NT2/D1 (cell line): ENCODE measurements around the gene CEBPZ.

Experiments used
- DNase-seq: peaks from one replicate; pipeline ENCODE4 v3.0.0-alpha.2; 2011; ENCODE audit warnings: low read depth, low spot score
- H3K27me3 ChIP-seq: 2 replicates; pipeline ENCODE4 v1.6.0; 2011; ENCODE audit warnings: mild to moderate bottlenecking; ENCODE audit not compliant: insufficient read length, insufficient read depth
- H3K36me3 ChIP-seq: 2 replicates; pipeline ENCODE4 v1.6.1; 2011; ENCODE audit warnings: mild to moderate bottlenecking, low read length, mixed read lengths; ENCODE audit not compliant: insufficient read depth, insufficient read length
- H3K4me1 ChIP-seq: 2 replicates; pipeline ENCODE4 v1.5.1; 2011; ENCODE audit not compliant: insufficient read depth, insufficient read length
- H3K4me3 ChIP-seq: 2 replicates; pipeline ENCODE4 v1.5.1; 2011; ENCODE audit warnings: low read depth; ENCODE audit not compliant: insufficient read length
- H3K9ac ChIP-seq: 2 replicates; pipeline ENCODE4 v1.6.0; 2011; ENCODE audit warnings: low read depth; ENCODE audit not compliant: insufficient read length
- H3K9me3 ChIP-seq: 2 replicates; pipeline ENCODE4 v1.5.1; 2011; ENCODE audit warnings: mild to moderate bottlenecking, low read length; ENCODE audit not compliant: insufficient read depth
- SUZ12 ChIP-seq: IDR thresholded peaks from 2 replicates; pipeline ENCODE4 v1.6.1; 2011; ENCODE audit not compliant: insufficient read length, insufficient read depth; ENCODE audit errors: extremely low read depth
- YY1 ChIP-seq: IDR thresholded peaks from 2 replicates; pipeline ENCODE4 v1.6.1; 2011; ENCODE audit not compliant: insufficient read length, insufficient read depth
- ZNF274 ChIP-seq: IDR thresholded peaks from 2 replicates; pipeline ENCODE4 v1.6.1; 2011; ENCODE audit warnings: mild to moderate bottlenecking, low read depth, low read length

Gene CEBPZ

DNA sequence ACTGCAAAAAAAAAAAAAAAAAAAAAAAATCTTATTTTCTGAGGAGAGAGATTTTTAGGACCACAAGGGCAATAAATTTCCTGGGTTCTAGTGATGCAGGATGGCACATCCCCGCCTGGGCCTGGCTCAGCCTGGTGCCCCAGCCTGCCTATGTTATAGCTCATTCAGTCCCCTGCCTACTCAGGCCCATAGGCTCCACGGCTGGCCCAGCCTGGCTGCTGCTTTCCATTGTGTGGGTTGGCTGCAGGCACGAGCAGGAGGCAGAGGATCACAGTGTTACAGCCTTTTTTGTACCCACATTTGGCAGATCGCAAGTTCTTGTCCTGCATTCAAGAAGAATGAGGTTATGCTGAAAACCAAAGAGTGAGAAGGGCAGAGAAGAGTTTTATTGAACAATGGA, 40.1 kb downstream of the CEBPZ start:
- Histone ChIP-seq H3K36me3 (no peaks in the 10 kb centered on the region), H3K4me1 (peaks cover 5% of the 10 kb centered on the region), H3K27me3 (no peaks in the 10 kb centered on the region), H3K4me3 (no peak overlapping the region), H3K9ac (no peak overlapping the region), H3K9me3 (no peaks in the 10 kb centered on the region)
- TF ChIP-seq ZNF274 (no peak), YY1 (no peak), SUZ12 (no peak)
- DNase-seq = no peak

DNA sequence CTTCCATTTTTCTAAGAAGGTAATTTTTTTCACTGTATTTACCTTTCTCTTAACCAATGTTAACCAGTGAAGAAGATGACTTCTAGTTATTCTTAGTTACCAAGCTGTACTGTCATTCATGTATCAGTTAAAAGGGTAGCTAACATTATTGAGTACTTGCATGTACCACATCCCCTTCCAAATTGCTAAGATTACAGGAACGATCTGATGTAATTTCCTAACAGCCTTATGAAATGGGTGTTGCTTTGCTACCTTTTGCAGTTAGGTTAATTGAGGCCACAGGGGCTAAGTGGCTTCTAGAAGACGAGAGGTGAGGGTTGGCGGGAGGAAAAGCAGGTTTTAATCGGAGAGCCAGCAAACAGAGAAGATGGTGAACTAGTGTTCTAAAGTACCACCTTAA, 41.1 kb downstream of the CEBPZ start:
- H3K36me3 ChIP-seq = no peaks in the 10 kb centered on the region
- no peaks in the 10 kb centered on the region for H3K9me3 ChIP-seq
- peaks cover 5% of the 10 kb centered on the region for H3K4me1 ChIP-seq
- no peak overlapping the region for H3K9ac ChIP-seq
- TF ChIP-seq SUZ12 (no peak), YY1 (no peak), ZNF274 (no peak)
- H3K27me3 ChIP-seq = no peaks in the 10 kb centered on the region
- DNase-seq = no peak
- H3K4me3 ChIP-seq = no peak overlapping the region

DNA sequence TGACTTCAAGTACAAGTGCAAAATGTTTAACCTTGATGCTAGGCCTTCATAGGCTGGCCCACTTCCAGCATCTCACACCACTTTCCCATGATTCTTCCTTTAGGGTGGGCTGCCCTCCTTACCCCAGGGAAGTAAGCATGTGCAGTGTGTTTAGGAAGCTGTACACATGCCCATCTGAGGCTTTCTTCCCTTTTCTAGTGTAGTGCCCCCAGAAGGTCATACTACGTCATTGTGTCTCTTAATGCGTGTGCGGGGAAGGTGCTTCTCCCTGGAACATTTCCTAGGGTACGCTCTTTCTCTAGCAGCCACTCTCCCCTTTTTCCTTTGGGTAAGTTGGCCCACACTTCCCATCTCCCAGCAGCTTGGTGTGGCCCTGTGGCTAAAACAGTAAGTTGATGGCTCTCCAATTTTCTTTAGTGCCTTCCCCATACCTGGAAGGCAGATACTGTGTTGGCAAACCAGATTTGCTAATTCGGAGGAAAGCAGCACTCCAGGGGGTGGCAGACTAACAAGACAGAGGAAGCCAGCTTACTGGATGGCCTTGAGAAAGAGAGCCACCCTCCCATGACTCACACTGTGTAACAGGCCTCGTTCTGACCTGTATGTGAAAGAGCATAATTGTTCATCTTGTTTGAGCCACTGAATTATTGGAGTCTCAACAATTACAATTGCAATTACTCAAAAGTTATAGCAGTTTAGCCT, 41.8 kb downstream of the CEBPZ start:
- no peaks in the 10 kb centered on the region for H3K36me3 ChIP-seq
- no peak overlapping the region for H3K4me3 ChIP-seq
- peak; percentile 82 for DNase-seq
- TF ChIP-seq ZNF274 = no peak
- TF ChIP-seq YY1 = no peak
- TF ChIP-seq SUZ12 = no peak
- peak overlapping the region; percentile 38 for H3K9ac ChIP-seq
- no peaks in the 10 kb centered on the region for H3K27me3 ChIP-seq
- no peaks in the 10 kb centered on the region for H3K9me3 ChIP-seq
- H3K4me1 ChIP-seq = peaks cover 5% of the 10 kb centered on the region

DNA sequence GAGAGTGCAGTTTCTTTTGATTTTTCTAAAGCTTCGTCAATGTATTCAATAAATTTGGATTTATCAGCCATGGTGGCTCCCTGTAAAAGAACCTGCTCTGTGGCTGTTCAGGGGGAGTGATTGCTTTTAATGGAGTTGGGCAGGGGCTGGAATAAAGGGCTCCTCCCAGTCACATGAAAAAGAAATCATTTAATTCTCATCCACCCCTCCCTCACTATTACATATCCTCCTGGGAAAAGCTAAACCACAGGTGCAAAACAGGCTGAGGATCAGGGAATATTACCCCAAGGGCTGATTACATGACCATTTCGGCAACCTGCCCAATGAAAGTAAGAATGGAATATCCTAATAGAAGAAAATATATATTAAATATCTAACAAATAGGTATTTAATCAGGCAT, 42.8 kb downstream of the CEBPZ start, which contains the start of gene SULT6B1:
Gene SULT6B1, minus strand, starts transcription at position 101 of the 400 bp plus-strand sequence. Its CDS starts 30 bp downstream, at position 71.
- Histone ChIP-seq H3K4me3 (no peak within 1 kb of the TSS), H3K27me3 (no peaks in the 10 kb centered on the region), H3K9me3 (no peaks in the 10 kb centered on the region), H3K36me3 (no peaks in the 10 kb centered on the region), H3K4me1 (peaks cover 5% of the 10 kb centered on the region), H3K9ac (peak within 1 kb of the TSS; percentile 38)
- TF ChIP-seq YY1 (no peak), SUZ12 (no peak), ZNF274 (no peak)
- DNase-seq = no peak

DNA sequence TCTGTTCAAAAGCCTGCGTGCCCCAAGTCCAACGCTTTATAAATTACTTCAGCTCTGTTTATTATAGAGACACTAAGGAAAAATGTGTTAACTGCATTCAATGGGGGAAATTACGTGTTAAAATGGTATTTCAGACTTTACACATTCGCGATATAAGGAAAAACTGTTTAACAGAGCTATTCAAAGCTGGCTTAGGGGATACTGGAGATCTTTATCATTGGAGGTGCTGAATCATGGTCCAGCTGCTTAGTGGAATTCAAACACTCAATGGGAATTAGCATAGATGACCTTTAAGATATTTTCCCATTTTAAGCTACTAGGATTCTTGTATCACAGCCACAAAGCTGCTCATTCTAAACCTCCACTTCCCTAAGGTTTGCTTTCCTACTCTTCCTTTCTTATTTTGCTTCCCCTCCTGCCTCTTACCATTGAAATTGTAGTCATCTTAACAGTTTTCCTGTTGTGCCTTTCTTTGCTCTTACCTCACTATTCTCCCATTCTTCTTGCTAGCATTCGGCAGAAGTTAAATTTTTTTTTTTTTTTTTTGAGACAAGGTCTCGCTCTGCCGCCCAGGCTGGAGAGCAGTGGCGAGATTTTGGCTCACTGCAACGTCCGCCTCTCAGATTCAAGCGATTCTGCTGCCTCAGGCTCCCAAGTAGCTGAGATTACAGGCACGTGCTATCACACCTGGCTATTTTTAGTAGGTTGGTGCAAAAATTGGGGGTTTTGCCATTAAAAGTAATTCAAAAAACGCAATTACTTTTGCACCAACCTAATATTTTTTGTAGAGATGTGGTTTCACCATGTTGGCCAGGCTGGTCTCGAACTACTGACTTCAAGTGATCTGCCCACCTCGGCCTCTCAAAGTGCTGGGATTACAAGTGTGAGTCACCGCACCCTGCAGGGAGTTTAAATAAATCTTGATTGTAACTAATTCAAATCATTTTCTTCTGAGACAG, 49.4 kb downstream of the CEBPZ start:
- Histone ChIP-seq H3K36me3 (no peaks in the 10 kb centered on the region), H3K9ac (no peak overlapping the region), H3K27me3 (no peaks in the 10 kb centered on the region), H3K4me3 (no peak overlapping the region), H3K9me3 (no peaks in the 10 kb centered on the region), H3K4me1 (no peaks in the 10 kb centered on the region)
- TF ChIP-seq YY1 (no peak), ZNF274 (no peak), SUZ12 (no peak)
- no peak for DNase-seq

DNA sequence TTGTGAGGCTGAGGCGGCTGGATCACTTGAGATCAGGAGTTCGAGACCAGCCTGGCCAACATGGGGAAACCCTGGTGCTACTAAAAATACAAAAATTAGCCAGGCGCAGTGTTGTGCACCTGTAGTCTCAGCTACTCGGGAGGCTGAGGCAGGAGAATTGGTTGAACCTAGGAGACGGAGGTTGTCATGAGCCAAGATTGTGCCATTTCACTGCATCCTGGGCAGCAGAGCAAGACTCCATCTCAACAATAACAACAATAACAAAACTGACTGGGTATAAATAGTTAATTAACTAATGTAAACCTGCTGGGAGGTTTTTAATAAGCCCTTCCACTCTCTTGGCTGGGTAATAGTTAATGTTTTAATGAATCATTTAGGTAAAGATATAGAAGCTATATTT, 50.8 kb downstream of the CEBPZ start:
- H3K27me3 ChIP-seq = no peaks in the 10 kb centered on the region
- no peak overlapping the region for H3K4me3 ChIP-seq
- no peaks in the 10 kb centered on the region for H3K9me3 ChIP-seq
- TF ChIP-seq ZNF274 (no peak), YY1 (no peak), SUZ12 (no peak)
- H3K36me3 ChIP-seq = no peaks in the 10 kb centered on the region
- DNase-seq = no peak
- H3K4me1 ChIP-seq = no peaks in the 10 kb centered on the region
- H3K9ac ChIP-seq = no peak overlapping the region
